ENCODE results near the gene TRIAP1. TPM values are rescaled to one million over a fixed set of nuclear protein-coding genes. Genes with fewer than 3 reads are reported as not detected.
"Not testable (repeated sequence)": the region's sequence is repeated elsewhere in the genome, so short reads cannot be mapped to it uniquely, and the experiment has no call there.

TRIAP1 gene
- total RNA-seq: 16.6 TPM

- DNase-seq (ENCODE audit: low spot score): peak; percentile 92
- peak; percentile 97 for ATAC-seq
These were observed at the start of gene TRIAP1, which contains the start of gene GATC for GRCh38 chr12:120445911-120446843. TRIAP1 (minus strand) TSS chr12:120446384; CDS start chr12:120446372, 12 bp downstream. GATC (plus strand) TSS chr12:120446444; CDS start chr12:120446481, 37 bp downstream.

- ATAC-seq (no peak), DNase-seq (ENCODE audit: low spot score) (no peak)
These were observed 49.1 kb upstream of the TRIAP1 start for GRCh38 chr12:120495186-120495730.

GRCh38 chr12:120490833-120491512, 44.8 kb upstream of the TRIAP1 start:
- DNase-seq (ENCODE audit: low spot score) (no peak), ATAC-seq (no peak)

- DNase-seq (ENCODE audit: low spot score) (no peak), ATAC-seq (no peak)
These were observed 44.1 kb upstream of the TRIAP1 start for GRCh38 chr12:120490325-120490724.

GRCh38 chr12:120489018-120489417, 42.8 kb upstream of the TRIAP1 start:
- DNase-seq (ENCODE audit: low spot score) (no peak), ATAC-seq (no peak)

GRCh38 chr12:120488057-120488640, 42.0 kb upstream of the TRIAP1 start:
- ATAC-seq (no peak), DNase-seq (ENCODE audit: low spot score) (no peak)

GRCh38 chr12:120487552-120487951, 41.4 kb upstream of the TRIAP1 start:
- DNase-seq (ENCODE audit: low spot score); ATAC-seq: not testable (repeated sequence)

GRCh38 chr12:120485961-120486881, 40.0 kb upstream of the TRIAP1 start:
- ATAC-seq: no peak
- DNase-seq (ENCODE audit: low spot score): no peak

GRCh38 chr12:120483621-120484020, 37.4 kb upstream of the TRIAP1 start:
- ATAC-seq (no peak), DNase-seq (ENCODE audit: low spot score) (no peak)

GRCh38 chr12:120481022-120481767, 35.0 kb upstream of the TRIAP1 start:
- ATAC-seq (no peak), DNase-seq (ENCODE audit: low spot score) (no peak)

- DNase-seq (ENCODE audit: low spot score): no peak
- ATAC-seq: no peak
These were observed 34.0 kb upstream of the TRIAP1 start for GRCh38 chr12:120480211-120480610.

- no peak for DNase-seq (ENCODE audit: low spot score)
- ATAC-seq: no peak
These were observed 33.3 kb upstream of the TRIAP1 start for GRCh38 chr12:120479458-120479857.

GRCh38 chr12:120475643-120476042, 29.5 kb upstream of the TRIAP1 start:
- DNase-seq (ENCODE audit: low spot score) (no peak), ATAC-seq (no peak)

GRCh38 chr12:120474616-120474960, 28.4 kb upstream of the TRIAP1 start:
- ATAC-seq (no peak), DNase-seq (ENCODE audit: low spot score) (no peak)

- ATAC-seq: no peak
- DNase-seq (ENCODE audit: low spot score): no peak
These were observed 27.8 kb upstream of the TRIAP1 start for GRCh38 chr12:120473807-120474615.

GRCh38 chr12:120472521-120472920, 26.3 kb upstream of the TRIAP1 start:
- DNase-seq (ENCODE audit: low spot score): no peak
- ATAC-seq: no peak

GRCh38 chr12:120470150-120470784, 24.1 kb upstream of the TRIAP1 start:
- ATAC-seq (peak; percentile 39), DNase-seq (ENCODE audit: low spot score) (no peak)

All from left lobe of liver (tissue), 2 donors.